Mucosa of descending colon (tissue), 3 donors: ENCODE data around the gene UGT1A5. TPM values are rescaled to one million over a fixed set of nuclear protein-coding genes. Genes with fewer than 3 reads are reported as not detected.
A peak's percentile ranks its signal among the peaks of the same experiment; 100 is the strongest.
"Not testable (repeated sequence)": the region's sequence is repeated elsewhere in the genome, so short reads cannot be mapped to it uniquely, and the experiment has no call there.

Experiments used
- ATAC-seq: fragments of 200-7000 bp; cut with Tn5 transposase; one replicate; pipeline ENCODE4 v1.9.1; 2020; ENCODE audit warnings: mild to moderate bottlenecking, moderate library complexity
- DNase-seq, 3 donors: peaks; one replicate each; pipeline ENCODE4 v3.0.0-alpha.2; 2020
- H3K36me3 ChIP-seq: fragments of 200-600 bp; one replicate; pipeline ENCODE4 v1.8.0; 2021; ENCODE audit warnings: low read depth, mild to moderate bottlenecking
- H3K4me1 ChIP-seq: fragments of 200-600 bp; one replicate; pipeline ENCODE4 v1.8.0; 2021; ENCODE audit warnings: low read depth, mild to moderate bottlenecking
- H3K4me3 ChIP-seq: fragments of 200-600 bp; one replicate; pipeline ENCODE4 v1.8.0; 2021; ENCODE audit warnings: mild to moderate bottlenecking
- H3K9me3 ChIP-seq: fragments of 200-600 bp; one replicate; pipeline ENCODE4 v1.8.0; 2021; ENCODE audit warnings: mild to moderate bottlenecking
- CTCF ChIP-seq: fragments of 200-600 bp; IDR thresholded peaks from one replicate; pipeline ENCODE4 v1.8.0; 2022; ENCODE audit warnings: antibody characterized with exemption, mild to moderate bottlenecking
- intact Hi-C, 2 donors: fragments of 100-400 bp; cut with DNase I in 1 of 2; cut with micrococcal nuclease in 1 of 2; formaldehyde crosslinking; loops; one replicate each; pipeline versions ENCODE4 v1.11.0 to v1.11.1; 2022; cut with DNase I, micrococcal nuclease
- total RNA-seq, 3 donors: library from RNA; stranded (reverse); fragmentation: NEBNext Ultra II Directional in 2 of 3; extraction: Animal tissue kit (Norgen Biotek cat#: 25700) in 2 of 3; gene quantifications; one replicate each; pipeline versions ENCODE4 v1.2.1 to v1.2.4, GENCODE V29; 2021 to 2023
- donor health status: DM: no; HTN: no; CAD: no; lungs with moderate emphysema.
- donor health status: DM: no; HTN: no; CAD: no.
- donor health status: DM: no; HTN: yes; CAD: no.

The UGT1A5 gene
- total RNA-seq, 3 donors from 2014 or later = 2.1 to 6.5 (median 2.4) TPM

- Histone ChIP-seq H3K9me3 (no peaks in the 10 kb centered on the region), H3K4me1 (no peaks in the 10 kb centered on the region), H3K36me3 (no peaks in the 10 kb centered on the region), H3K4me3 (no peak overlapping the region)
- intact Hi-C loops = no loop called here
- ATAC-seq (no peak), DNase-seq (peak in 1 of 3 donors; percentile 51)
- TF ChIP-seq CTCF = no peak
Measured at GRCh38 chr2:233743464-233744259, 31.0 kb downstream of the UGT1A5 start.

GRCh38 chr2:233745073-233745755 lies 32.5 kb downstream of the UGT1A5 start:
- Histone ChIP-seq H3K36me3 (no peaks in the 10 kb centered on the region), H3K4me3 (no peak overlapping the region), H3K9me3 (no peaks in the 10 kb centered on the region), H3K4me1 (no peaks in the 10 kb centered on the region)
- peak; percentile 54 for ATAC-seq
- no peak for TF ChIP-seq CTCF
- DNase-seq = no peak
- intact Hi-C loops = no loop called here

DNA sequence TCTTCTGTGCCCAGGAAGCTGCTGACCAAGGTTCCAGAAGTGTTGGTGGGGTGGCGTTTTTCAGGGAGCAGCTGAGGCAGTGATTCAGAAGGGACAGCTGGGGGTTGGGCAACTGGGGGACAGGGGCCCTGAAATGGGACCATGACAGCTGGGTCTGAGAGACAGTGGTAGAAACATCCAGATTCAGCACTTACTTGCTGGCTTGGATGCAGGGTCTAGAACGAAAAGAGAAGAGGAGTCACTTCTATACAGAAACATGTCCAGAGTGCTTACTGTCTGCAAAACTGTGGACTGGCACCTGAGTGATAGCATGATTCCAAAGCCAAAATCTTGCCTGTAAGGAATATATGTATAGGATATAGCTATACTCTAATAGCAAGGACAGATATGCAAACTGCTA lies 33.1 kb downstream of the UGT1A5 start:
- intact Hi-C loops = not testable (repeated sequence)

GRCh38 chr2:233746475-233747282 lies 34.0 kb downstream of the UGT1A5 start:
- TF ChIP-seq CTCF = no peak
- Histone ChIP-seq H3K4me1 (no peaks in the 10 kb centered on the region), H3K9me3 (peaks cover 8% of the 10 kb centered on the region), H3K36me3 (no peaks in the 10 kb centered on the region), H3K4me3 (no peak overlapping the region)
- no peak for ATAC-seq
- DNase-seq = no peak
- intact Hi-C loops = no loop called here

More for the DNA sequence above, 33.1 kb downstream of the UGT1A5 start:
- not testable (repeated sequence) for ATAC-seq, DNase-seq, H3K36me3 ChIP-seq, H3K4me1 ChIP-seq, H3K9me3 ChIP-seq, H3K4me3 ChIP-seq

DNA sequence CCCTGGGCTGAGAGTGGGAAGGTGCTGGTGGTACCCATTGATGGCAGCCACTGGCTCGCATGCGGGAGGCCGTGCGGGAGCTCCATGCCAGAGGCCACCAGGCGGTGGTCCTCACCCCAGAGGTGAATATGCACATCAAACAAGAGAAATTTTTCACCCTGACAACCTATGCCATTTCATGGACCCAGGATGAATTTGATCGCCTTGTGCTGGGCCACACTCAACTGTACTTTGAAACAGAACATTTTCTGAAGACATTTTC lies 34.5 kb downstream of the UGT1A5 start:
- DNase-seq (no peak), ATAC-seq (no peak)
- H3K9me3 ChIP-seq = peaks cover 8% of the 10 kb centered on the region
- no peaks in the 10 kb centered on the region for H3K36me3 ChIP-seq
- intact Hi-C loops = no loop called here
- no peak for TF ChIP-seq CTCF
- no peaks in the 10 kb centered on the region for H3K4me1 ChIP-seq
- H3K4me3 ChIP-seq = no peak overlapping the region

DNA sequence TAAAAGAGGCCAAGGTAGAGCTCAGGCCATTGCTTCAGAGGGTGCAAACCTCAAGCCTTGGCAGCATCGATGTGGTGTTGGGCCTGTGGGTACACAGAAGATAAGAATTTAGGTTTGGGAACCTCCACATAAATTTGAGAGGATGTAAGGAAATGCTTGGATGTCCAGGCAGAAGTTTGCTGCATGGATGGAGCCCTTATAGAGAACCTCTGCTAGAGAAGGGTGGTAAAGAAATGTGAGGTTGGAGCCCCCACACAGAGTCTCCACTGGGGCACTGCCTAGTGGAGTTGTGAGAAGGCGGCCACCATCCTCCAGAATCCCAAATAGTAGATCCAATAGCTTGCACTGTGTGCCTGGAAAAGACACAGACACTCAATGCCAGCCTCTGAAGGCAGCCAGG lies 38.0 kb downstream of the UGT1A5 start:
- H3K4me3 ChIP-seq, ATAC-seq, H3K36me3 ChIP-seq, H3K4me1 ChIP-seq, intact Hi-C loops, H3K9me3 ChIP-seq, DNase-seq: not testable (repeated sequence)

DNA sequence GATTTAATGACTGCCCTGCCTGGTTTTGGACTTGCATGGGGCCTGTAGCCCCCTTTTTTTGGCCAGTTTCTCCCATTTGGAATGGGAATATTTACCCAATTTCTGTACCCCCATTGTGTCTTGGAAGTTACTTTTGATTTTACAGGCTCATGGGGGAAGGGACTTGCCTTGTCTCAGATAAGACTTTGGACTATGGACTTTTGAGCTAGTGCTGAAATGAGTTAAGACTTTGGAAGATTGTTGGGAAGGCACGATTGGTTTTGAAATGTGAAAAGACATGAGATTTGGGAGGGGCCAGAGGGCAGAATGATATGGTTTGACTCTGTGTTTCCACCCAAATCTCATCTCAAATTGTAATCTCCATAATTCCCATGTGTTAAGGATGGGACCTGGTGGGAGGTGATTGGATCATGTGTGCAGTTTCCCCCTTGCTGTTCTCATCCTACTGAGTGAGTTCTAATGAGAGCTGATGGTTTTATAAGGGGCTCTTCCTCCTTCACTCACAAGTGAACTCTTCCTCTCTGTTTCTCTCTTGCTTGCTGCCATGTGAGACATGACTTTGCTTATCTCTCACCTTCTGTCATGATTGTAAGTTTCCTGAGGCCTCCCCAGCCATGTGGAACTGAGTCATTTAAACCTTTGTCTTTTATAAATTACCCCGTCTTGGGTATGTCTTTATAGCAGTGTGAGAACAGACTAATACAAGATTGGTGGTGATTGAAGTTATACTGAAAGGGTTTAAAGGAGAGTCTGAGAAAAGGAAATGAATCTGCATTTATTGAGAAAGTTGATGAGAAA lies 38.7 kb downstream of the UGT1A5 start:
- intact Hi-C loops, DNase-seq, H3K9me3 ChIP-seq, H3K4me1 ChIP-seq, H3K4me3 ChIP-seq, H3K36me3 ChIP-seq: not testable (repeated sequence)
- peak; percentile 65 for ATAC-seq
